Mesenchymal stem cell (in vitro differentiated cells and primary cell): ENCODE results near the gene AKAP17A. TPM values are rescaled to one million over a fixed set of nuclear protein-coding genes. Genes with fewer than 3 reads are reported as not detected.
A peak's percentile ranks its signal among the peaks of the same experiment; 100 is the strongest.

ENCODE experiments used
- DNase-seq: peaks from one replicate; pipeline ENCODE4 v3.0.0-alpha.2; 2013
- H2AFZ ChIP-seq: one replicate; pipeline ENCODE4 v1.6.1; 2013; ENCODE audit warnings: low read depth, mild to moderate bottlenecking, control low read depth, inconsistent platforms, low read length, moderate library complexity
- H2AK5ac ChIP-seq: 2 replicates; pipeline ENCODE4 v1.6.1; 2013; ENCODE audit warnings: low read length, moderate library complexity, mild to moderate bottlenecking, inconsistent platforms; ENCODE audit not compliant: severe bottlenecking
- H2BK120ac ChIP-seq: one replicate; pipeline ENCODE4 v1.6.1; 2013; ENCODE audit warnings: low read depth, mild to moderate bottlenecking, inconsistent platforms, low read length, moderate library complexity
- H2BK12ac ChIP-seq, 2 experiments: one replicate each; pipeline ENCODE4 v1.6.1; 2013; ENCODE audit warnings: inconsistent platforms in 2 of 2, low read length in 2 of 2, mild to moderate bottlenecking in 2 of 2, moderate library complexity in 2 of 2, control low read depth in 1 of 2
- H2BK15ac ChIP-seq: one replicate; pipeline ENCODE4 v1.6.1; 2013; ENCODE audit warnings: mild to moderate bottlenecking, low read depth, inconsistent platforms; ENCODE audit not compliant: poor library complexity, severe bottlenecking
- H2BK5ac ChIP-seq: 2 replicates; pipeline ENCODE4 v1.6.1; 2013; ENCODE audit warnings: low read depth, mild to moderate bottlenecking, low read length, control low read depth, inconsistent platforms; ENCODE audit not compliant: poor library complexity, severe bottlenecking
- H3K14ac ChIP-seq, 2 experiments: one replicate each; pipeline ENCODE4 v1.6.1; 2013; ENCODE audit warnings: inconsistent platforms in 2 of 2, low read length in 2 of 2, control low read depth in 1 of 2, mild to moderate bottlenecking in 1 of 2, moderate library complexity in 1 of 2
- H3K18ac ChIP-seq, 2 experiments: one replicate each; pipeline ENCODE4 v1.6.1; 2013; ENCODE audit warnings: inconsistent platforms in 2 of 2, low read length in 2 of 2, control low read depth in 1 of 2, low read depth in 1 of 2, mild to moderate bottlenecking in 1 of 2
- H3K23ac ChIP-seq, 2 experiments: one replicate each; pipeline ENCODE4 v1.6.1; 2013; ENCODE audit warnings: inconsistent platforms in 2 of 2, low read length in 2 of 2, mild to moderate bottlenecking in 2 of 2, moderate library complexity in 2 of 2, control low read depth in 1 of 2
- H3K27ac ChIP-seq: 2 replicates; pipeline ENCODE4 v1.5.1; 2013; ENCODE audit warnings: mild to moderate bottlenecking, moderate library complexity, low read length, control low read depth, inconsistent platforms; ENCODE audit not compliant: poor library complexity, severe bottlenecking
- H3K27me3 ChIP-seq, 2 experiments: 2 replicates each; pipeline versions ENCODE4 v1.6.1 to v1.7.0; 2013; ENCODE audit warnings: low read length in 2 of 2, mild to moderate bottlenecking in 2 of 2, moderate library complexity in 2 of 2, control low read depth in 1 of 2, inconsistent platforms in 1 of 2; ENCODE audit not compliant: control insufficient read depth in 1 of 2, insufficient read depth in 1 of 2
- H3K36me3 ChIP-seq, 2 experiments: 2 replicates each; pipeline versions ENCODE4 v1.6.1 to v1.7.0; 2013; ENCODE audit warnings: low read length in 2 of 2, control low read depth in 1 of 2, inconsistent platforms in 1 of 2, low read depth in 1 of 2, mild to moderate bottlenecking in 1 of 2; ENCODE audit not compliant: insufficient read depth in 2 of 2, control insufficient read depth in 1 of 2
- H3K4ac ChIP-seq, 2 experiments: one replicate each; pipeline ENCODE4 v1.6.1; 2013; ENCODE audit warnings: inconsistent platforms in 2 of 2, low read length in 2 of 2, mild to moderate bottlenecking in 2 of 2, moderate library complexity in 2 of 2, control low read depth in 1 of 2, low read depth in 1 of 2
- H3K4me1 ChIP-seq: 2 replicates; pipeline ENCODE4 v1.6.1; 2013; ENCODE audit warnings: low read depth, low read length, control low read depth; ENCODE audit not compliant: control insufficient read depth, insufficient read depth
- H3K4me2 ChIP-seq: 2 replicates; pipeline ENCODE4 v1.6.1; 2013; ENCODE audit warnings: low read length, mild to moderate bottlenecking, inconsistent platforms; ENCODE audit not compliant: poor library complexity, severe bottlenecking
- H3K4me3 ChIP-seq, 2 experiments: 2 replicates each; pipeline versions ENCODE4 v1.5.1 to v1.7.0; 2013; ENCODE audit warnings: low read length in 2 of 2, mild to moderate bottlenecking in 2 of 2, control low read depth in 1 of 2, low read depth in 1 of 2; ENCODE audit not compliant: insufficient read depth in 1 of 2
- H3K79me1 ChIP-seq: replicated peaks from 2 replicates; pipeline ENCODE4 v1.6.1; 2013; ENCODE audit warnings: mild to moderate bottlenecking, control low read depth, low read length, inconsistent platforms; ENCODE audit not compliant: poor library complexity, severe bottlenecking
- H3K9ac ChIP-seq: 2 replicates; pipeline ENCODE4 v1.7.0; 2013; ENCODE audit warnings: mild to moderate bottlenecking, low read length, moderate library complexity
- H3K9me3 ChIP-seq: 2 replicates; pipeline ENCODE4 v1.7.0; 2013; ENCODE audit warnings: mild to moderate bottlenecking, low read length; ENCODE audit not compliant: control insufficient read depth
- H4K8ac ChIP-seq: one replicate; pipeline ENCODE4 v1.6.1; 2013; ENCODE audit warnings: inconsistent platforms, mild to moderate bottlenecking, low read length, moderate library complexity
- H4K91ac ChIP-seq: one replicate; pipeline ENCODE4 v1.6.1; 2013; ENCODE audit warnings: mild to moderate bottlenecking, low read length, inconsistent platforms
- WGBS: methylation state at CpG from one replicate; pipeline ENCODE4 v1.1.7; 2013; ENCODE audit warnings: mixed read lengths; 5-methylcytosine and 5-hydroxymethylcytosine counted together
- polyA plus RNA-seq, 2 experiments: library from polyadenylated mRNA; stranded (reverse); fragments of 200-250 nt; gene quantifications; one replicate each; pipeline ENCODE4 v1.2.3, GENCODE V29; 2013

AKAP17A gene
- polyA plus RNA-seq (2013, experiment 1 of 2) = 24.2 TPM
- polyA plus RNA-seq (2013, experiment 2 of 2) = 23.7 TPM

- Histone ChIP-seq H3K14ac (peak within 1 kb of the TSS in 1 of 2 experiments; percentile 96), H3K36me3 (peaks cover 29 to 33% of the 10 kb centered on the region in 2 experiments), H3K23ac (peak within 1 kb of the TSS in 1 of 2 experiments; percentile 95), H3K4ac (peak within 1 kb of the TSS; percentile 80 to 95), H3K4me2 (peak within 1 kb of the TSS; percentile 81), H2BK5ac (peak within 1 kb of the TSS; percentile 82), H2BK12ac (peak within 1 kb of the TSS in 1 of 2 experiments; percentile 55), H2BK120ac (peak within 1 kb of the TSS; percentile 38), H2AK5ac (no peak within 1 kb of the TSS), H2BK15ac (no peak within 1 kb of the TSS), H3K4me3 (peak within 1 kb of the TSS; percentile 92 to 97), H3K27ac (peak within 1 kb of the TSS; percentile 51), H3K79me1 (peaks cover 11% of the 10 kb centered on the region), H3K18ac (peak within 1 kb of the TSS; percentile 90 to 95), H3K27me3 (no peaks in the 10 kb centered on the region), H3K4me1 (peaks cover 15% of the 10 kb centered on the region), H3K9ac (peak within 1 kb of the TSS; percentile 94), H4K91ac (peak within 1 kb of the TSS; percentile 89), H4K8ac (peak within 1 kb of the TSS; percentile 85), H3K9me3 (no peaks in the 10 kb centered on the region), H2AFZ (peak within 1 kb of the TSS; percentile 51)
- DNase-seq = peak; percentile 91
- under 1% methylated on average over 61 of the region's 66 CpGs for WGBS
Measured at GRCh38 chrX:1591102-1591862, at the start of gene AKAP17A. Gene AKAP17A, plus strand, starts transcription at chrX:1591604. Its CDS starts 1,859 bp downstream, at chrX:1593463.

GRCh38 chrX:1542994-1543725 is 48.2 kb upstream of the AKAP17A start:
- 91% methylated on average over 19 of the region's 22 CpGs for WGBS
- H3K79me1 ChIP-seq = no peaks in the 10 kb centered on the region
- H3K9ac ChIP-seq = no peak overlapping the region
- no peak overlapping the region for H4K8ac ChIP-seq
- H2AFZ ChIP-seq = no peak overlapping the region
- H3K18ac ChIP-seq = no peak overlapping the region
- no peak overlapping the region for H3K4me2 ChIP-seq
- no peak overlapping the region for H2BK120ac ChIP-seq
- no peak overlapping the region for H3K23ac ChIP-seq
- no peak overlapping the region for H2BK15ac ChIP-seq
- no peak for DNase-seq
- H3K4me3 ChIP-seq = no peak overlapping the region
- no peaks in the 10 kb centered on the region for H3K4me1 ChIP-seq
- H3K14ac ChIP-seq = no peak overlapping the region
- H3K27ac ChIP-seq = no peak overlapping the region
- H3K36me3 ChIP-seq = no peaks in the 10 kb centered on the region
- no peaks in the 10 kb centered on the region for H3K27me3 ChIP-seq
- H3K4ac ChIP-seq = no peak overlapping the region
- no peak overlapping the region for H2BK5ac ChIP-seq
- H2AK5ac ChIP-seq = no peak overlapping the region
- H4K91ac ChIP-seq = no peak overlapping the region
- no peak overlapping the region for H2BK12ac ChIP-seq
- no peaks in the 10 kb centered on the region for H3K9me3 ChIP-seq

- Histone ChIP-seq H3K18ac (no peak overlapping the region), H3K4me2 (no peak overlapping the region), H3K4me3 (no peak overlapping the region)
Measured at GRCh38 chrX:1545776-1546408, 45.5 kb upstream of the AKAP17A start.

More at GRCh38 chrX:1545776-1546408, 45.5 kb upstream of the AKAP17A start:
- H4K91ac ChIP-seq = no peak overlapping the region
- no peaks in the 10 kb centered on the region for H3K4me1 ChIP-seq
- WGBS = 86% methylated on average over 2 of the region's 2 CpGs
- H3K36me3 ChIP-seq = no peaks in the 10 kb centered on the region
- H3K14ac ChIP-seq = no peak overlapping the region
- no peak overlapping the region for H2BK15ac ChIP-seq
- no peaks in the 10 kb centered on the region for H3K9me3 ChIP-seq
- no peak overlapping the region for H2AK5ac ChIP-seq
- H3K4ac ChIP-seq = no peak overlapping the region
- no peak overlapping the region for H2BK120ac ChIP-seq
- no peak overlapping the region for H3K9ac ChIP-seq
- no peak overlapping the region for H2BK5ac ChIP-seq
- no peaks in the 10 kb centered on the region for H3K79me1 ChIP-seq
- H3K23ac ChIP-seq = no peak overlapping the region
- no peak overlapping the region for H4K8ac ChIP-seq
- no peak for DNase-seq
- H3K27me3 ChIP-seq = no peaks in the 10 kb centered on the region
- H2BK12ac ChIP-seq = no peak overlapping the region
- no peak overlapping the region for H3K27ac ChIP-seq
- H2AFZ ChIP-seq = no peak overlapping the region
